ENCODE data around the gene SELPLG. TPM values are rescaled to one million over a fixed set of nuclear protein-coding genes. Genes with fewer than 3 reads are reported as not detected.

Gene SELPLG
- total RNA-seq, 4 donors from 2014 or later: 2.5 to 10.1 (median 5.6) TPM

DNA sequence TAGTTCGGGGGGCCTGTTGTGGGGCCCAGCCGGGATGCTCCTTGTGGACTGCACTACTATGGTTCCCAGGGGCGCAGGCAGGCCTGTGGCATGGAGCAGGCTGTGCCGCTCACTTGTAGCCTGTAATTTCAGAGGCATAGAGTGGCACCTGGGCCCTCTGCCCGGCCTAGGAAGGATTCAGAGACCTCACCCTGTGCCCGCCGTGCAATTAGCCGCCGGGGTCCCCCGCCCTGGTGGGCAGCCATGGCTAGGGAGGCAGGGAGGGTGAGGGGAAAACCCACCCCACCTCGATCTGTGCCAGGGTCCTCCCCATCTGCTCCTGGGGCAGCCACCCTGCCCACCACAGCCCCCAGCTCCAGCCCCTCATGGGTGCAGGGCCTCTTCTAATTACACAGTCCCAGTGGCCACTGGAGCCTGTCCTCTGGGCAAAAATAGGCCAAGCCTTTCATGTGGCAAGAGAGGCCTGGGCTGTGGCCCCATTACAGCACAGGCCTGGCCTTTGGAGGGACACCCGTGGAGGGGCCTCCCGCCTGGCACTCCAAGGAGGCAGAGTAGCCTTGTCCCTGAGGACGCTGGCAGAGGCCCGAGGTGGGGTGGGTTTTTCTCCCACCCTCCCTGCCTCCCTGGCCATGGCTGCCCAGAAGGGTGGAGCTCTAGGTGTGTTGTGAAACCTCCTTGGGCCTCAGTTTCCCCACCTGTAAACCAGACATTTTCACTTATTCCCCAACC, 30.6 kb downstream of the SELPLG start:
- intact Hi-C loops (cut with DNase I): no loop called here
- DNase-seq: no peak
- TF ChIP-seq, protein P1, sequence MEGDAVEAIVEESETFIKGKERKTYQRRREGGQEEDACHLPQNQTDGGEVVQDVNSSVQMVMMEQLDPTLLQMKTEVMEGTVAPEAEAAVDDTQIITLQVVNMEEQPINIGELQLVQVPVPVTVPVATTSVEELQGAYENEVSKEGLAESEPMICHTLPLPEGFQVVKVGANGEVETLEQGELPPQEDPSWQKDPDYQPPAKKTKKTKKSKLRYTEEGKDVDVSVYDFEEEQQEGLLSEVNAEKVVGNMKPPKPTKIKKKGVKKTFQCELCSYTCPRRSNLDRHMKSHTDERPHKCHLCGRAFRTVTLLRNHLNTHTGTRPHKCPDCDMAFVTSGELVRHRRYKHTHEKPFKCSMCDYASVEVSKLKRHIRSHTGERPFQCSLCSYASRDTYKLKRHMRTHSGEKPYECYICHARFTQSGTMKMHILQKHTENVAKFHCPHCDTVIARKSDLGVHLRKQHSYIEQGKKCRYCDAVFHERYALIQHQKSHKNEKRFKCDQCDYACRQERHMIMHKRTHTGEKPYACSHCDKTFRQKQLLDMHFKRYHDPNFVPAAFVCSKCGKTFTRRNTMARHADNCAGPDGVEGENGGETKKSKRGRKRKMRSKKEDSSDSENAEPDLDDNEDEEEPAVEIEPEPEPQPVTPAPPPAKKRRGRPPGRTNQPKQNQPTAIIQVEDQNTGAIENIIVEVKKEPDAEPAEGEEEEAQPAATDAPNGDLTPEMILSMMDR (IDR thresholded peaks at IDR 0.05): no peak
- TF ChIP-seq POLR2A (IDR thresholded peaks at IDR 0.05): no peak
- H3K36me3 ChIP-seq: no peaks in the 10 kb centered on the region
- no peaks in the 10 kb centered on the region for H3K4me1 ChIP-seq
- 91 to 95% methylated on average over 4 to 6 of the region's 15 CpGs for WGBS, 2 donors
- no peak overlapping the region for H3K27ac ChIP-seq
- peaks cover 0 to 3% (median 0%) of the 10 kb centered on the region in 4 donors for H3K27me3 ChIP-seq
- no peaks in the 10 kb centered on the region for H3K9me3 ChIP-seq
- no peak overlapping the region for H3K4me3 ChIP-seq

DNA sequence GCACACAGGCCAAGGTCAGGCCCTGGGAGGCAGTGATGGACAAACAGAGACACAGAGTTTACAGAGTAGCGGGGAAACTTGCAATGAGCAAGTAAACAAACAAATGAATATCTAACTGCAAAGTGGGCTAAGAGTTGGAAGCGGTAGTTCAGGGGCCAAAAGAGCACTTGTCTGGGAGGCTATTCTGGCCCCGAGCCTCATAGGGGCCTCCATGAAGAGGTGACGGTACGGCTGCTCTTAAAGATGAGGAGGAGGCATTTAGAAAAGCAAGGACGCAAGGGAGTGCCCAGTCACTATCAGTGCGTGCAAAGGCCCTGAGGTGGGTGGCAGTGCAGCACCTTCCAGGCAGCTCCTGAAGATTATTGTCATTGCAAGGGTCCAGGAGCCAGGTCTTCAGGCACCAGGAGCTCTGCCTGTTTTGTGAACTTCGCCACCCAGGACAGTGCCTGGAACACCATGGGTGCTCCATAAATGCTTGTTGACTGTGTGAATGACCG, 31.4 kb downstream of the SELPLG start:
- intact Hi-C loops (cut with DNase I): no loop called here
- Histone ChIP-seq H3K4me1 (no peaks in the 10 kb centered on the region), H3K27ac (no peak overlapping the region), H3K27me3 (no peaks in the 10 kb centered on the region), H3K4me3 (no peak overlapping the region), H3K36me3 (no peaks in the 10 kb centered on the region), H3K9me3 (no peaks in the 10 kb centered on the region)
- no peak for TF ChIP-seq POLR2A (IDR thresholded peaks at IDR 0.05)
- TF ChIP-seq, protein P1 (IDR thresholded peaks at IDR 0.05): no peak
- 92 to 94% methylated on average over 9 of the region's 9 CpGs for WGBS, 2 donors
- DNase-seq: no peak

DNA sequence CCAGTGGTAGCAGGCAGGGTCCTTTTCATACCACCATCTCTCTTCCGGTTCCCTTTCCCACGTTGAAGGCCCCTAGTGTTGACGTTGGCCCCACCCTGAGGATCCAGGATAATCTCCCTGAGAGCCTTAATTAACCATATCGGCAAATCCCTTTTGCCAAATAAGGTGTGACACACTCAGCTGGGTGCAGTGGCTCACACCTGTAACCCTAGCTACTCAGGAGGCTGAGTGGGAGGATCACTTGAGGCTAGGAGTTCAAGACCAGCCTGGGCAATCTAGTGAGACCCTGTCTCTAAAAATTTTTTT, 33.0 kb downstream of the SELPLG start:
- TF ChIP-seq POLR2A (IDR thresholded peaks at IDR 0.05): no peak
- TF ChIP-seq, protein P1 (IDR thresholded peaks at IDR 0.05): no peak
- H3K36me3 ChIP-seq: no peaks in the 10 kb centered on the region
- H3K27me3 ChIP-seq: no peaks in the 10 kb centered on the region
- H3K4me1 ChIP-seq: peaks cover 0 to 5% (median 0%) of the 10 kb centered on the region in 3 donors
- DNase-seq: no peak
- no peak overlapping the region for H3K4me3 ChIP-seq
- no peak overlapping the region for H3K27ac ChIP-seq
- intact Hi-C loops (cut with DNase I): no loop called here
- H3K9me3 ChIP-seq: no peaks in the 10 kb centered on the region
- WGBS, 2 donors: 30 to 32% methylated on average over 4 of the region's 4 CpGs

DNA sequence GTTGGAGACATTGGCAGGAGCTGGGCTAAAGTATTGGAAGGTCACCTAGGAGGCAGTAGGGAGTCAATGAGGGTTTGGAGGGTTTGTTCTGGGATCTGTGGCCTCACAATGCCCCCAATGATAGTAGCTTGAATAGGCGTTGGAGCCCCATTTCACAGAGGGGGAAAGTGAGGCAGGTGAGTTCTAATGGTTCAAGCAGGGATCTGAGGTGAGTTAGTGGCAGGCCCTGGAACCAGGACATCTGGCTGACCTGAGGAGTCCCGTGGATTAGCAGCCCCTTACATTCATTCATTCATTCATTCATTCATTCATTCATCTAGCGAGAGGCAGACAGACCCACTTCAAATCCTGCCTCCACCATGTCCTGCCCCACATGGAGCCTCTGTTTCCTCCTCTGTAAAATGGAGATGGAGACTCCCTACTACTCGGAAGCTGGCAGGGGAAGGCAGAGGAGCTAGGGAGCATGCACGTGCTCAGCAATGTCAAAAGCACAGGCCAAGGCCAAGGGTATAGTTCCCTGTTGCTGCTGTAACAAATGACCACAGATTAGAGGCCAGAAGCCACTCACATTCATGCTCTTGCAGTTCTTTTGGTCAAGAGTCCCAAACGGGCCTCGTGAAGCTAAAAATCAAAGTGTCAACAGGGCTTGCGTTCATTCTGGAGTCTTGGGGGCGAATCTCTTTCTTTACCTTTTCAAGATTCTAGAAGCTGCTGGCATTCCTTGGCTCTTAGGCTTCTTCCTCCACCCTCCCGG, 33.6 kb downstream of the SELPLG start:
- H3K4me1 ChIP-seq: peaks cover 0 to 5% (median 0%) of the 10 kb centered on the region in 3 donors
- H3K9me3 ChIP-seq: no peaks in the 10 kb centered on the region
- H3K4me3 ChIP-seq: no peak overlapping the region
- TF ChIP-seq, protein P1 (IDR thresholded peaks at IDR 0.05): no peak
- TF ChIP-seq POLR2A (IDR thresholded peaks at IDR 0.05): no peak
- intact Hi-C loops (cut with DNase I): no loop called here
- no peaks in the 10 kb centered on the region for H3K27me3 ChIP-seq
- 76 to 81% methylated on average over 7 to 8 of the region's 10 CpGs for WGBS, 2 donors
- no peak for DNase-seq
- H3K36me3 ChIP-seq: no peaks in the 10 kb centered on the region
- H3K27ac ChIP-seq: no peak overlapping the region

DNA sequence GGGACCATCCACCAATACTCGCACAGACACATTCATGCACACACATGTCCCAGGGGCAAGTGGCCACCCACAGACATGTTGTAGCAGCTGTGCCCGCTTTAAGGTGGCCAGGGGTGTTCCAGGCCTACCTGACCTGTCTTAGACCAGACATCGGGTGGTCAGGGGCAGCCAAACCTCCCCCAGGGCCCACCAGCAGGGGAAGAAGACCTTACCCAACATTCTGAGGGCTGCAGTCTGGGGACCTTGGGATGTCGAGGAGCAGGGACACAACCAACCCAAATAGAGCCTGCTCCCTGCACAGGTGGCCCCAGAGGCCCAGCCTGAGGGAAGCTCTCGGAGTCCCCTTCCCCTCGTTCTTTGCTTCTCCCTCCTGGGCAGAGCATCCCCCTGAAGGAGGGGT, 34.2 kb downstream of the SELPLG start:
- peaks cover 0 to 5% (median 0%) of the 10 kb centered on the region in 3 donors for H3K4me1 ChIP-seq
- TF ChIP-seq, protein P1 (IDR thresholded peaks at IDR 0.05): no peak
- TF ChIP-seq POLR2A (IDR thresholded peaks at IDR 0.05): no peak
- intact Hi-C loops (cut with DNase I): no loop called here
- H3K36me3 ChIP-seq: no peaks in the 10 kb centered on the region
- WGBS, 2 donors: 50% methylated on average over 1 of the region's 6 CpGs; no CpG with 5 or more reads in 1 of the 2 donors
- DNase-seq: no peak
- no peaks in the 10 kb centered on the region for H3K9me3 ChIP-seq
- H3K27me3 ChIP-seq: no peaks in the 10 kb centered on the region
- H3K4me3 ChIP-seq: no peak overlapping the region
- no peak overlapping the region for H3K27ac ChIP-seq
